GM10248 (cell line): Measurements from ENCODE around the gene DMPK.

Experiments used
- CTCF ChIA-PET: fragments of 300-600 bp; sonication (Branson Sonifier 250); formaldehyde crosslinking; extraction: SDS; loops from one replicate; lab custom pipeline; 2021; ENCODE audit warnings: antibody characterized with exemption; lab: Yijun Ruan, JAX
- POLR2A ChIA-PET: fragments of 350-650 bp; sonication (Branson Sonifier 250); formaldehyde crosslinking; extraction: SDS; loops from one replicate; lab custom pipeline; 2020; ENCODE audit warnings: antibody characterized with exemption; lab: Yijun Ruan, JAX
- DNase-seq: peaks from one replicate; pipeline ENCODE4 v3.0.0; 2012; ENCODE audit errors: extremely low spot score
- CTCF ChIP-seq: IDR thresholded peaks from 2 replicates; pipeline ENCODE4 v1.5.1; 2012; ENCODE audit warnings: mild to moderate bottlenecking, low read depth; ENCODE audit errors: extremely low read depth, missing control alignments, control extremely low read depth

DMPK gene

GRCh38 chr19:45764945-45765701 is 17.2 kb downstream of the DMPK start:
- TF ChIP-seq CTCF, result no peak
- POLR2A ChIA-PET, result no interaction called here
- CTCF ChIA-PET, result interaction anchor here (1.0 kb wide), 1 partner anchor 69 kb away, joined by 3 read pairs; no protein-coding TSS in a partner anchor
- DNase-seq, result no peak

- ChIA-PET CTCF (no interaction called here), POLR2A (no interaction called here)
- DNase-seq, result no peak
- TF ChIP-seq CTCF, result no peak
These were observed 17.8 kb downstream of the DMPK start for GRCh38 chr19:45764475-45764874.

- ChIA-PET CTCF (interaction anchor here (2.8 kb wide), 1 partner anchor 54 kb away, joined by 9 read pairs; no protein-coding TSS in a partner anchor), POLR2A (no interaction called here)
- DNase-seq, result no peak
- TF ChIP-seq CTCF, result no peak
These were observed 18.5 kb downstream of the DMPK start for GRCh38 chr19:45763691-45764294.

GRCh38 chr19:45762870-45763631 is 19.2 kb downstream of the DMPK start:
- no peak for DNase-seq
- CTCF ChIA-PET, result interaction anchor here (1.8 to 2.8 kb wide), 2 partner anchors 16 to 54 kb away, joined by 4 to 9 read pairs; no protein-coding TSS in a partner anchor
- POLR2A ChIA-PET, result no interaction called here
- no peak for TF ChIP-seq CTCF

- DNase-seq, result no peak
- POLR2A ChIA-PET, result no interaction called here
- TF ChIP-seq CTCF, result no peak
- CTCF ChIA-PET, result interaction anchor here (1.1 to 2.8 kb wide), 3 partner anchors 17 to 56 kb away, joined by 3 to 9 read pairs (median 4); no protein-coding TSS in a partner anchor
These were observed 20.6 kb downstream of the DMPK start for GRCh38 chr19:45761714-45762113.

- no peak for DNase-seq
- ChIA-PET POLR2A (no interaction called here), CTCF (interaction anchor here (0.9 to 4.0 kb wide), 2 partner anchors 10 to 20 kb away, joined by 3 to 19 read pairs; partner anchors contain the start of gene SIX5)
- TF ChIP-seq CTCF, result no peak
These were observed 23.4 kb downstream of the DMPK start for GRCh38 chr19:45758921-45759320.
